KOPT-K1 (cell line): ENCODE measurements around the gene LRRC45.
A peak's percentile ranks its signal among the peaks of the same experiment; 100 is the strongest.

ENCODE experiments used
- H3K27ac ChIP-seq: fragments of 200-600 bp; sonication (generic); 2 replicates; pipeline ENCODE4 v1.5.1; 2016; ENCODE audit warnings: antibody characterized with exemption, mild to moderate bottlenecking, low read depth, low read length; ENCODE audit not compliant: poor library complexity, severe bottlenecking
- H3K36me3 ChIP-seq: fragments of 200-600 bp; sonication (generic); 2 replicates; pipeline ENCODE4 v1.5.1; 2017; ENCODE audit warnings: antibody characterized with exemption, mild to moderate bottlenecking, low read length, moderate library complexity; ENCODE audit not compliant: insufficient read depth
- H3K9me3 ChIP-seq: fragments of 200-600 bp; sonication (generic); 2 replicates; pipeline ENCODE4 v1.5.1; 2017; ENCODE audit warnings: antibody characterized with exemption, low read length, mild to moderate bottlenecking; ENCODE audit not compliant: insufficient read depth, poor library complexity, severe bottlenecking

LRRC45 gene

DNA sequence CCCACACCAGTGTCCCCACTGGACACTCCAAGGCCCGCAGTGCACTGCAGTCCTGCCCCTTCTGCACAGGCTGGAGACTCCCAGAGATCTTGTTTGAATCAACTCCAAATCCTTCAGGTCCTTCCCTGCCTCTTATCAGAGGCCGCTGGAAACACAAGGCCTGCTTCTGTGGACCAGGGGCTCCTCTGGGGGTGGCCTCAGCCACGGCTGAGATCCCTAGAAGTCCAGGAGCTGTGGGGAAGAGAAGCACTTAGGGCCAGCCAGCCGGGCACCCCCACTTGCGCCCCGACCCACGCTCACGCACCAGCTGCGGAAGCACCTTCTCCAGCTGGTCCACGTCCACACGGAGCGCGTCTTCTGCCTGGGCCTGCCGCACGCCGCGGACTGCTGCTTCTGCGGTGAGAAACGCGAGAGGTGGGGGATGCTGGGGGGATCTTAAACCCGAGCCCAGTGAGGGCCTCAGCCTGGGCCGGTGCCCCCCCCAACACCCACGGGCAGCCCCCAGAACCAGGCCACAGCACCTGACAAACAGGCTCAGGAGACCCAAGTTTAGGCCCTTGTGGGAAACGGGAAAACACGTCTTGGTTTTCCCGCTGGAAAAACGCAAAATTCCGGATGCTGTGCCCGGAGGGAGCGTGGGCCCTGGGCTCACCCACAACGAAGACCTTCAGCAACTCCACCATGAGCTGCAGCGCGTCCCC is 4.0 kb upstream of the LRRC45 start:
- H3K27ac ChIP-seq: no peak overlapping the region
- H3K36me3 ChIP-seq: peaks cover 23% of the 10 kb centered on the region
- H3K9me3 ChIP-seq: no peaks in the 10 kb centered on the region

GRCh38 chr17:82019690-82020571 is 3.2 kb upstream of the LRRC45 start:
- H3K27ac ChIP-seq: no peak overlapping the region
- no peaks in the 10 kb centered on the region for H3K9me3 ChIP-seq
- H3K36me3 ChIP-seq: peaks cover 23% of the 10 kb centered on the region

DNA sequence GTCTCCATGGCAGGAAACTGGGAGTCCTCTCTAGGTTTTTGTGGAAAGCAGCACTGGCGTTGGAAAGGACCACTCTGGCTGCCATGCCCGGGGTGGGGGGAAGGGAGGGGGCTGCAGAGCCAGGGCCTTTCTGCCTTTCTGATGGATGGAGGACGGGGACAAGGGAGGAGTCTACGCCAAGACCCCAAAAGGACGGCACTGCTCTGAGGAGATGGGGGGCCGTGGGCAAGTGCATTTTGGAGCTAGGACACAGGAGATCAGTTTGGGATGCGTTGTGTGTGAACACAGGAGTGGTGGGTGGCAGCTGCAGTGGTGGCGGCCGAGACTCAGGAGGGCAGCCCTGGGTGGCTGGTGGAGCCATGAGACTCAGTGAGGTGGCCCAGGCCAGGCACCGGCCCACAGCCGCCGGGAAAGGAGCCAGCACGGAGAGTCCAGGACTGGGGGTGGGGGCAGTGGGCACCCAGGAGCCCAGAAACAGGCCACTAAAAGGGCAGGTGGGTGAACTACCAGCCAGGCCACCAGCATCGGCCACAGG is 2.5 kb upstream of the LRRC45 start:
- H3K36me3 ChIP-seq: peaks cover 23% of the 10 kb centered on the region
- H3K27ac ChIP-seq: no peak overlapping the region
- no peaks in the 10 kb centered on the region for H3K9me3 ChIP-seq

GRCh38 chr17:82021107-82021899 is 1.8 kb upstream of the LRRC45 start:
- Histone ChIP-seq H3K9me3 (no peaks in the 10 kb centered on the region), H3K27ac (peak overlapping the region; percentile 82), H3K36me3 (peaks cover 23% of the 10 kb centered on the region)

DNA sequence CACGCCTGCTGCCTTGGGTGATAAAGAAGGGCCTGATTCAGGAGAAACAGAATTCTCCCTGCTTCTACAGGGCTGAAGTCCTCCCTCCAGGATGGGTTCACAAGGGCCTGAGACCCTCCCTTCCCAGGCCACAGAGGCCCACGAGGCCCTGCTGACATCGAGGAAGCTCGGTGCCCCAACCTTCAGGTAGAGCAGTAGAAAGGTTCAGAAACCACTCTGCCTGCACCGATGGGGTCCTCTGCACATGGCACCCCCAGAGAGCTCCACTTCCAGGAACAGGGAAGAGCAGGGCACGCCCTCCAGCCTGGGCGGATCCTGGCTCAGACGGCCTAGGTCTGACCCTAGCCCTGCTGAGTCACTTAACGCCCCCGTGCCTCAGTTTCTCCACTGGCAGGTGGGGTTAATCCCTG is 1.2 kb upstream of the LRRC45 start:
- Histone ChIP-seq H3K36me3 (peaks cover 24% of the 10 kb centered on the region), H3K9me3 (no peaks in the 10 kb centered on the region), H3K27ac (peak overlapping the region; percentile 82)

DNA sequence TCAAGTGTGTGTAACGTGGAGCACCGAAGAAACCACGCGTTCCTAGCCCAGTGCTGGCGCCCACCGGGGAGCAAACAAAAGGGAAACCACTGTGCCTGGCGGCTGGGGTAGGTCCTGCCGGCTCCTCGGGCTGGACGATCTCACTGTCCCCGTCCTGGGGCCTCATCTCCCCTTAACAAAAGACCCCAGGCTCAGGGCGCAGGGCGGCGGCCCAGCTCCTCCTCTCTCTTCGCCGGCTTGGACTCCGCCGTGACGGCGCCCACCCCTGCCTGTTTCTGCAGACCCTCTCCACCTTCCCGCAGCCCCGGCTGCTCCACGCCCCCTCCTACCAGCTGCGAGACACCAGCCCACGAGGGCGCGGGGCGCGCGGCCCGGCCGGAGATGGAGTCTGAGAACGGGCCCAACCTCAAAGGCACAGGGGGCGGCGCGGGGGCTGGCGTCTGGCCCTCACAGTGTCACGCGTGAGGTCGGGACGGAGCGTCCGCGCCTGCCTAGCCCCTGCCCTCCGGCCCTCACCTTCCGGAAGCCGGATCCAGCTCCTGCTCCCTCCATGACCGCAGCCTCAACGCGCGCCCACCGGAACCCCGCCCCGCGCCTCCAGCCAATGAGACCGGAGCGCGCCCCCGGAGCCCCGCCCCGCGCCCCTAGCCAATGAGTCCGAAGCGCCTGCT is 660 bp upstream of the LRRC45 start, which contains the start of gene CENPX:
Gene CENPX, minus strand, starts transcription at position 569 of the 671 bp plus-strand sequence. Its CDS starts 17 bp downstream, at position 552.
- Histone ChIP-seq H3K36me3 (peaks cover 26% of the 10 kb centered on the region), H3K9me3 (no peaks in the 10 kb centered on the region), H3K27ac (peak within 1 kb of the TSS; percentile 82)

DNA sequence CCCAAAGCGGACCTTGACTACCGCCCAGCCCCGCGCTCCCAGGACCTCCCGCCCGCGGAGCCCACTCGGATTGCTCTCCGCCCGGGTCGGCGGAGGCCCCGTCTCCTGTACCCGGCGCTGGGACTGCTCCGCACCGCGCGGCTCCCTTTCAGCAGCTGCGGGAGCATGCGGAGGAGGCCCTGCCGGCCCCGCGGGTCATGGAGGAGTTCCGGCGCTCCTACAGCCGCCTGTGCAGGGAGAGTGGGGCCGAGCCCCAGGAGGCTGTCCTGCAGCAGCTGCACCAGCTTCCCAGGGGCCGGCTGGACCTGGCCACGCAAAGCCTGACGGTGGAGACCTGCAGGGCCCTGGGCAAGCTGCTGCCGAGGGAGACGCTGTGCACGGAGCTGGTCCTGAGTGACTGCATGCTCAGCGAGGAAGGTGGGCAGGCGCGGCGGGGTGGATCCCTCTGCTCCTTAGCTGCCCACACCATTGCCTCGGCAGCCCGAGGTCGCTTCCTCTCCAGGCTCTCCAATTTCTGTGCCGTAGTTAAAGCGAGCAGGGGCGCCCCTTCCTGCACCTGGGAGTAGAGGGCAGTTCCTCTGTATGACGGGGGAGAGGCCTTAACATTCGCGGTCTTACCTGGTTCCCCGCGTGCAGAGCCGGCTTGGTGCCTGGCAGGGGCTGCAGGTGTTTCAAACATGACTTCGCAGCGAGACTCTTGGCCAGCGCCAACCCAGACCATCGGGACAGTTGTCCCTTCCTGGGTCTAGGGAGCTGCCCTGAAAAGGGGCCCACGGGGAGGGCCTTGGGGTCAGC is 539 bp downstream of the LRRC45 start:
- no peaks in the 10 kb centered on the region for H3K9me3 ChIP-seq
- H3K27ac ChIP-seq: peak overlapping the region; percentile 70
- H3K36me3 ChIP-seq: peaks cover 28% of the 10 kb centered on the region

GRCh38 chr17:82024859-82025258 is 1.8 kb downstream of the LRRC45 start:
- H3K9me3 ChIP-seq: no peaks in the 10 kb centered on the region

GRCh38 chr17:82025401-82026107 is 2.4 kb downstream of the LRRC45 start:
- H3K36me3 ChIP-seq: peaks cover 34% of the 10 kb centered on the region; the same call in 1 of the 2 replicates
- H3K9me3 ChIP-seq: no peaks in the 10 kb centered on the region
- H3K27ac ChIP-seq: no peak overlapping the region

More at GRCh38 chr17:82024859-82025258, 1.8 kb downstream of the LRRC45 start:
- Histone ChIP-seq H3K36me3 (peaks cover 30% of the 10 kb centered on the region; the same call in 1 of the 2 replicates), H3K27ac (no peak overlapping the region)

- peaks cover 34% of the 10 kb centered on the region; the same call in 1 of the 2 replicates for H3K36me3 ChIP-seq
Observed at GRCh38 chr17:82028246-82028645, 5.1 kb downstream of the LRRC45 start.

DNA sequence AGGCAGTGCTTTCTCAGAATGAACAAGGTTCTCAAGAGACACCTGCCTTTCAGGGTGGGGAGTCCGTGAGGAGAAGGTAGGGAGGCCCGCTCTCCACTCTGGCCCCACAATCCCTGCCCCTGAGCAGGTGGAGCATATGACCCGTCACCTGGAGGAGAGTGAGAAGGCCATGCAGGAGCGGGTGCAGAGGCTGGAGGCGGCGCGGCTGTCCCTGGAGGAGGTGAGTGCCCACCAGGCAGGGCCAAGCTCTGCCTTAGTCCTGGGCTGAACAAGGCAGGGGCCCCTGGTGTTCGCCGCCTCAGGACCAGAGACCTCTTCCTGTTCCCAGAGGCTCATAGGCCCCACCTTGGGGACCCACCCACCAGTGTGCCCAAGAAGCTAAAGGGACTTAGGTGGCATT is 5.9 kb downstream of the LRRC45 start:
- Histone ChIP-seq H3K9me3 (no peaks in the 10 kb centered on the region), H3K27ac (no peak overlapping the region), H3K36me3 (peaks cover 34% of the 10 kb centered on the region; the same call in 1 of the 2 replicates)

More at GRCh38 chr17:82028246-82028645, 5.1 kb downstream of the LRRC45 start:
- H3K9me3 ChIP-seq: no peaks in the 10 kb centered on the region
- no peak overlapping the region for H3K27ac ChIP-seq

GRCh38 chr17:82029391-82029790 is 6.3 kb downstream of the LRRC45 start:
- H3K27ac ChIP-seq: no peak overlapping the region
- H3K9me3 ChIP-seq: no peaks in the 10 kb centered on the region
- peaks cover 34% of the 10 kb centered on the region; the same call in 1 of the 2 replicates for H3K36me3 ChIP-seq

DNA sequence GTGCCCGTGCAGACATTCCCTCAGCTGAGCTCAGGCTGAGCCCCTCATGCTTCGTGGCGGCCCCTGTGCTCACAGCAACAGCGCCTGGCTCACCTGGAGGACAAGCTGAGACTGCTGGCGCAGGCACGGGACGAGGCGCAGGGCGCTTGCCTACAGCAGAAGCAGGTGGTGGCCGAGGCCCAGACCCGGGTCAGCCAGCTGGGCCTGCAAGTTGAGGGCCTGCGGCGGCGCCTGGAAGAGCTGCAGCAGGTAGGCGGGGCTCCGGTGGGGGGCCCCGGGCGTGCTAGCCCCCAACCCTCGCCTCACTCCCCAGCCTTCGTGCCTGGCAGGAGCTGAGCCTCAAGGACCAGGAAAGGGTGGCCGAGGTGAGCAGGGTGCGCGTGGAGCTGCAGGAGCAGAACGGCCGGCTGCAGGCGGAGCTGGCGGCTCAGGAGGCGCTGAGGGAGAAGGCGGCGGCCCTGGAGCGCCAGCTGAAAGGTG is 6.9 kb downstream of the LRRC45 start:
- H3K9me3 ChIP-seq: no peaks in the 10 kb centered on the region
- peaks cover 34% of the 10 kb centered on the region; the same call in 1 of the 2 replicates for H3K36me3 ChIP-seq
- H3K27ac ChIP-seq: no peak overlapping the region
